Measurements from ENCODE around the gene DHRS13. TPM values are rescaled to one million over a fixed set of nuclear protein-coding genes. Genes with fewer than 3 reads are reported as not detected.
A peak's percentile ranks its signal among the peaks of the same experiment; 100 is the strongest.
"Not testable (repeated sequence)": the region's sequence is repeated elsewhere in the genome, so short reads cannot be mapped to it uniquely, and the experiment has no call there.

The DHRS13 gene
- total RNA-seq, 2 donors from 2014 or later, result 3.7 to 12.2 TPM

DNA sequence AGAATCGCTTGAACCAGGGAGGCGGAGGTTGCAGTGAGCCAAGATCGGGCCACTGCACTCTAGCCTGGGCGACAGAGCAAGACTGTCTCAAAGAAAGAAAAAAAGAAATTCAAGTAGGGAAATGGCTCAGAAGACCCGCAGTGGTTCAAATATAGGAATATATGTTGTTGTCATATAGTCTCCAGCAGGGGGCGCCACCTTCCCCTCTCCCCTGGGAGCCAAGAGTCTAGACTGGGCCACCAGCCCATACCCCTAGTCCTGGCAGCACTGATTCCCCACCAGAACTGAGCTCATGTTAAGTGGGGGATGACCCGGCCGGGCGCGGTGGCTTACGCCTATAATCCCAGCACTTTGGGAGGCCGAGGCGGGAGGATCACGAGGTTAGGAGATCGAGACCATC is 54.2 kb downstream of the DHRS13 start:
- not testable (repeated sequence) for DNase-seq (ENCODE audit: low spot score); H3K36me3 ChIP-seq; H3K27ac ChIP-seq; ATAC-seq (ENCODE audit: insufficient number of reproducible peaks, low FRiP score, low read depth); H3K27me3 ChIP-seq (replicated peaks; ENCODE audit: insufficient read depth); H3K4me3 ChIP-seq; H3K4me1 ChIP-seq (ENCODE audit: control insufficient read depth in 1 of 2, low read depth in 2 of 2); H3K9me3 ChIP-seq
- TF ChIP-seq, protein P1, sequence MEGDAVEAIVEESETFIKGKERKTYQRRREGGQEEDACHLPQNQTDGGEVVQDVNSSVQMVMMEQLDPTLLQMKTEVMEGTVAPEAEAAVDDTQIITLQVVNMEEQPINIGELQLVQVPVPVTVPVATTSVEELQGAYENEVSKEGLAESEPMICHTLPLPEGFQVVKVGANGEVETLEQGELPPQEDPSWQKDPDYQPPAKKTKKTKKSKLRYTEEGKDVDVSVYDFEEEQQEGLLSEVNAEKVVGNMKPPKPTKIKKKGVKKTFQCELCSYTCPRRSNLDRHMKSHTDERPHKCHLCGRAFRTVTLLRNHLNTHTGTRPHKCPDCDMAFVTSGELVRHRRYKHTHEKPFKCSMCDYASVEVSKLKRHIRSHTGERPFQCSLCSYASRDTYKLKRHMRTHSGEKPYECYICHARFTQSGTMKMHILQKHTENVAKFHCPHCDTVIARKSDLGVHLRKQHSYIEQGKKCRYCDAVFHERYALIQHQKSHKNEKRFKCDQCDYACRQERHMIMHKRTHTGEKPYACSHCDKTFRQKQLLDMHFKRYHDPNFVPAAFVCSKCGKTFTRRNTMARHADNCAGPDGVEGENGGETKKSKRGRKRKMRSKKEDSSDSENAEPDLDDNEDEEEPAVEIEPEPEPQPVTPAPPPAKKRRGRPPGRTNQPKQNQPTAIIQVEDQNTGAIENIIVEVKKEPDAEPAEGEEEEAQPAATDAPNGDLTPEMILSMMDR (IDR thresholded peaks at IDR 0.05), result peak; percentile 25

Other genes starting within 250 kb of the DHRS13 start
- 10 to 100 TPM; 52.3 to 53.1 TPM for gene SDF2, start 241.2 kb downstream of the DHRS13 start, total RNA-seq
- 100 to 1,000 TPM in 1 of 2 donors, 10 to 100 TPM in 1; 45.6 to 133 TPM for gene SUPT6H, start 240.9 kb downstream of the DHRS13 start, total RNA-seq
- gene PROCA1, start 191.2 kb downstream of the DHRS13 start, total RNA-seq, result 1 to 10 TPM; 1.1 to 1.8 TPM
- 100 to 1,000 TPM; 288 to 381 TPM for gene RAB34, start 185.2 kb downstream of the DHRS13 start, total RNA-seq
- 100 to 1,000 TPM; 279 to 387 TPM for gene RPL23A, start 183.1 kb downstream of the DHRS13 start, total RNA-seq
- gene TLCD1, start 176.8 kb downstream of the DHRS13 start, total RNA-seq, result 1 to 10 TPM in 1 of 2 donors, not detected in 1; 1.9 TPM
- gene NEK8, start 174.3 kb downstream of the DHRS13 start, total RNA-seq, result 1 to 10 TPM; 1.5 to 2.2 TPM
- 10 to 100 TPM in 1 of 2 donors, 1 to 10 TPM in 1; 9.9 to 22.4 TPM for gene TRAF4, start 159.1 kb downstream of the DHRS13 start, total RNA-seq
- 10 to 100 TPM; 19.9 to 23.4 TPM for gene FAM222B, start 60.3 kb downstream of the DHRS13 start, total RNA-seq
- gene ERAL1, start 48.1 kb downstream of the DHRS13 start, total RNA-seq, result 10 to 100 TPM; 30.6 to 34.6 TPM
- 10 to 100 TPM; 71.3 to 92.1 TPM for gene FLOT2, start 5.3 kb downstream of the DHRS13 start, total RNA-seq
- 10 to 100 TPM; 46.4 to 99.4 TPM for gene PHF12, start 48.4 kb upstream of the DHRS13 start, total RNA-seq
- not detected for gene SEZ6, start 103.0 kb upstream of the DHRS13 start, total RNA-seq
- 1 to 10 TPM; 4.3 to 7.8 TPM for gene PIPOX, start 140.1 kb upstream of the DHRS13 start, total RNA-seq